HG02642 (cell line): ENCODE data around the gene DIP2C.
"Not testable (repeated sequence)": the region's sequence is repeated elsewhere in the genome, so short reads cannot be mapped to it uniquely, and the experiment has no call there.

Source experiments
- ATAC-seq: cut with Tn5 transposase; IDR thresholded peaks from one replicate; pipeline ENCODE4 v1.9.1; 2021; ENCODE audit warnings: mild to moderate bottlenecking; ENCODE audit not compliant: unreplicated experiment, poor library complexity

Gene DIP2C

DNA sequence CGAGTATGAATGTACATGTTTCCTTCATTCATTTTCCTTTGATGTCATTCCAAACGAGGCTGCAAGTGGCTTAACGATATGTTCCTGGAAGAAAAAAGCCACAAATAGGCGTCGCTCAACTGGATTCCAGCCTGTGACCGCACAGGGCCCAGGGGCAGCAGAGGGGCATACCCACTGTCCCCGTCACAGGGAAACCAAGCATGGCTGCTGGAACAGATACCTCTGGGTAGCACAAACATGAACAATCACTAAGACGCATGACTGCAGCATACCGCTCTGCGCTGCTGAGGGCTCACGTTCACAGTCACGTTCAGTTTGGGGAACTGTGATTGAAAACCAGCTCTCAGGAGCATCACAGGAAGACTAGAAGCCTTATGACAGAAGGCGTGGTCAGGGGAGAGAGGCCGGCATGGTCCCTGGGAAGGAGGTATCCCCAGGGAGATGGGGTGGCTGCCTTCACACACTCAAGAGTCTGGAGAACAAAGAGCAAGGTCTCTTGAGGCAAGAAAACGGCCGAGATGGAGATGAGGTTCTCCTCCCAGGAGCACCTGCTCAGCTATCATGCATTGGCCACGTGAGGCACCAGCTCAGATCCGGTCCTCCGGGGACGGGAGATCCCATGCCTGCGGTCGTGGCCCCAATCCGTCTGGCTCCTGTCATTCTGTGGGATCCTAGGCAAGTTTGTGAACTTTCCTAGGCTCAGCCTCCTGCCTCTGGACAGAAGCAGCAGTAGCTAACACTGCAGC, 213.6 kb downstream of the DIP2C start:
- ATAC-seq, result no peak

DNA sequence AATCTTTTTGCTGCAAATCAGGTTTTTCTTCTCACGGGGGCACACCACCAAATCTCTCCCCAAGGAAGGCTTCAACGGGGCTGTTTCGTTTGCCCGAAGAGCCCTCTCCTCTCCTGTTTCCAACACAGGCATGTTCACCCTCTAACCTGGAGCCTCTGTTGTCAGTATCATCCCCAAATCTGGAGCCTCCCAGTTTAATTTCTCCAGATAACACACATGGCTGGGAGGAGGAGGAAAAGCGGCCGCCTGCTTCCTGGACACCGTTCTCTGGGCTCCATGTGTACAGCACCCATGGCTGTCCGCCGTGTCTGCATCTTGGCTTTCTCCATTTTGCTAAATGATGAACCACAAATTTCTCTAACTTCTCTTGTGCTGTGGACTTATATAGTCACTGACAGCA, 214.5 kb downstream of the DIP2C start:
- ATAC-seq, result no peak

DNA sequence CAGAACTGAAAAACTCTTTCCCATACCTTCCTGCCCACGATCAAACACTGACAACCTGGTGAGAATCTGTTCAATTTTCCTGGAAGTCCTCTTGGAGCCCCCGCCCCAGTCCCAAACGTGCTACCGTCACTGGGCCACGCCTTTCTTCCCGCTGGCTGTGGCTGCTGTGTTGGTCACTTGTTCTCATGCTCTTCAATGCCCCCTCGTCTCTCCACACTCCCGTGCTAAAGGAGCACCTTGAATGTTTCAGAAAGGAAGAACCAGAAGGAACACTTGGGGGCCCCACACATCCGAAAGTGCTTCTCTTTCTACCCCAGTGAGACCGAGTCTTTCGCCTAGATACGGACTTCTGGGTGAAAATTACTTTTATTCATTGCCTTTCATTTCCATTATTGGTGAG, 215.1 kb downstream of the DIP2C start:
- no peak for ATAC-seq

DNA sequence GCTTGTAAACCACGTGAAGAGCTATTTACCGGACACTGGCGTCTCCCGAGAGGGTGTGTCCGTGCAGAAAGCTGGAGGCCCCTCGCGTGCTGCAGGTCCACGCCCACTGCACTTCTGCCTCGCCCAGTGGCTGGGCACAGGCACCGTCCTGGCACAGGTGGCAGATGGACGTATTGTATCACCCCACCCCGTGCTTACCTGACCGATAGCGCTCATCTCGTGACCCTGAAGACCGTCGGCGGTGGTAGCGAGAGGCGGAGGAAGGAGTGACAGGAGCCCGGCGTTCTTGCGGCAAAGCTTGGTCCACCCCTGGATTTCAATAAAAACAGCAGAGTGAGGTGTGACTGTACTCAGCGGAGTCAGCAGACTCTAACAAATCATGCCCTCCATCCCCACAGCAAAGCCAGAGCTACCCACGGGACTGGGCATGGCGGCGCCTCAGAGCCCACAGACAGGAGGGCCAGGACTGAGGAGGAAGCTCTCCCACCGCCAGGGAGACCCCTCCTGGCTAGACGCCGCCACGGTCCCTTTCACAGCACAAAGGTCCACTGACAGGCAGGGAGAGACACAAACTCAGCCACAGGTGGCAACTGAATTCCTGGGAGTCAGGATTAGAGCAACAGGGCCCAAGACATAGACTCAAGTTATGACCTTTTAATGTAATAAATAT, 217.1 kb downstream of the DIP2C start:
- ATAC-seq, result no peak

DNA sequence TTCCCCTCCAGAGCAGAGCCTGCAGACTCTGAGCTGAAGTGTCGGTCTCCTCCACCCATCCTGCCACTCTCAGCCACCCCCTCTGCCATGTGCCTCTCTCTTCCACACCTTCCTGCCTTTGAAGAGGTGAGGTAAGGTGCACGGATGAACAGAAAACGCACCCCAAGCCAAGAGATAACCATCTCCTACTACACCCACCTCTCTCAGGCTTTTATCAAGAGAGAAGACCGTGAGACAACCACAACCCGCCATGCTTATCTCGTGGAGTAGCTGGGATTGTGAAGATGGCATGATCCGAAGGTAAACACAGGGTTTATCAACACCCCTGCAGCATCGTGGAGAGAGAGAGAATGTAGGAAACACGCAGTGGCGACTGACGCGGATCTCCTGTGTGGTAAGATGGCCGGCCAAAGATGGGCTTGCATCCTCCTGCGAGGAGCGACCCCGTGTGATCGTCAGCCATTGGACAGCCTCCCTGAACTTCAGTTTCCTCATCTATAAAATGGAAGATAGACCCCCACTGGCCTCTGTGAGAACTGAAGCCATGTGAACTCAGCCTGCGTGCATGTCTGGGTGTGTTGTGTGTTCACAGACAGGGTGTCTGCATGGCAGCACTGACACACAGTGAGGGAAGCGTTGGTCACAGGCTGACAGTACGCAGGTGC, 219.0 kb downstream of the DIP2C start:
- no peak for ATAC-seq

DNA sequence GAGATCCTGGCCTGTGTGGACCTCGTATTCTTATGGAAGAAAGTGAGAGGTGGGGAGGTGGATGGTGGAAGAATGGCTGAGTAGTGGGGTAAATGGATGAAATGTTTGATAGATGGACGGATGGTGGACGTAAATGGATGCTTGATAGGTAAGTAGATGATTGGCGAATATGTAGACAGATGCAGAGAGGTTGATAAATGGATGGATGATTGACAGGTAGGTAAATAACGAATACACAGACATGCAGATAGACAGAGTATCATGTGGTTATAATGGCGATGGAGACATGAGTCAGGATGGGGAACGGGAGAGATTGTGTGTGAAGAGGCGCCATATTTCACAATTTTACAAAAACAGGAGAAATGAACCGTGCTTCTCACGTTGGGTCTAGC, 219.5 kb downstream of the DIP2C start:
- no peak for ATAC-seq

DNA sequence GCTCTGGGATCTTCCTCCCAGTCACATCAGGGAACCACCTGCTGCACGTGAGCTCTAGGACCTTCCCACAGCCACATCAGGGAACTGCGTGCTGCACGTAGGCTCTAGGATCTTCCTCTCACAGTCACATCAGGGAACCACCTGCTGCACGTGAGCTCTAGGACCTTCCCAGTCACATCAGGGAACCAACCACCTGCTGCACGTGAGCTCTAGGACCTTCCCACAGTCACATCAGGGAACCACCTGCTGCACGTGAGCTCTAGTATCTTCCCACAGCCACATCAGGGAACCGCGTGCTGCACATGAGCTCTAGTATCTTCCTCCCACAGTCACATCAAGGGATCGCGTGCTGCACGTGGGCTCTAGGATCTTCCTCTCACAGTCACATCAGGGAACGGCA, 229.7 kb downstream of the DIP2C start:
- no peak for ATAC-seq

DNA sequence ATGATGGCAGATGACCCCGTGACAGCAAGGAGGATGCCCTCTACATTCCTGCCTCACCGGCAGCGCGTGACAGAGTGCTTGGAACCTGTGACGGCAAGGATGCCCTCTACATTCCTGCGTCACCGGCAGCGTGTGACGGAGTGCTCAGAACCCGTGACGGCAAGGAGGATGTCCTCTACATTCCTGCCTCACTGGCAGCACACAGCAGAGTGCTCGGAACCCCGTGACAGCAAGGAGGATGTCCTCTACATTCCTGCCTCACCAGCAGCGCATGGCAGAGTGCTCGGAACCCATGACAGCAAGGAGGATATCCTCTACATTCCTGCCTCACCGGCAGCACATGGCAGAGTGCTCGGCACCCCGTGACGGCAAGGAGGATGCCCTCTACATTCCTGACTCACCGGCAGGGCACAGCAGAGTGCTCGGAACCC, 231.0 kb downstream of the DIP2C start:
- no peak for ATAC-seq

DNA sequence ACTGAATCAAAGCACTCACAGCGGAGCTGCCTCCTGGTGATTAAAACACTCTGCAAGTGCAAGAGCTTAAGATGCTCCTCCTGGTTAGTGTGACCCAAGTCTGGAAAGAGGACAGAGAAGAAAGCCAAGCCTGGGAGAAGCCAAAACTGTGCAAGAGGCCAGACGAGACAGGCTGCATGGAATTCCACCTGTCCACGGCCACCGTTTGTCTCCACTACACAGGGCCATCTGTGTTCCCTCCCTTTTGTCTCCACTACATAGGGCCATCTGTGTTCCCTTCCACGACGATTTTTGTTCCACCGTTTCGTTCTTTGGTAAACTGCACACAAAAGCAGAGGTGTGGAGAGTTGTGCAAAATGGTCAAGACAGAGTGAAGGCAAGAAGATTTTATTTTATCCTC, 233.0 kb downstream of the DIP2C start:
- no peak for ATAC-seq

DNA sequence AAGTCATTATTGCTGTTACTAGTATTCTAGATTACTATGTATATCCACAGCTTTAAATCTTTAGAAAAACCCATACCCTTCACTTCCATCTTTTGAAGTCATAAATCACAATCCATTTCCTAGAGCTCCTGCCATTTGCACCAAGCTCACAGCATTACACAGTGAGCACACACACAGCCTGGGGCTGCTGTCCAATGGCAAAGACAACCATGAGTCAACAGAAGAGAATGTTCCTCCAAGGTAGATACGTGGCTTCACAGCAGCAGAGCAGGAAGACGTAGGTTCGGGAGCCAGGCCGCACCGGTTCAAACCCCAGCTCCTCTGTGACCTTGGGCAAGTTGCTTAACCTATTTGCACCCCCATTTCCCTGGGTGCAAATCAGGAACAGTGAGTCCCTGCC, 234.6 kb downstream of the DIP2C start:
- no peak for ATAC-seq

DNA sequence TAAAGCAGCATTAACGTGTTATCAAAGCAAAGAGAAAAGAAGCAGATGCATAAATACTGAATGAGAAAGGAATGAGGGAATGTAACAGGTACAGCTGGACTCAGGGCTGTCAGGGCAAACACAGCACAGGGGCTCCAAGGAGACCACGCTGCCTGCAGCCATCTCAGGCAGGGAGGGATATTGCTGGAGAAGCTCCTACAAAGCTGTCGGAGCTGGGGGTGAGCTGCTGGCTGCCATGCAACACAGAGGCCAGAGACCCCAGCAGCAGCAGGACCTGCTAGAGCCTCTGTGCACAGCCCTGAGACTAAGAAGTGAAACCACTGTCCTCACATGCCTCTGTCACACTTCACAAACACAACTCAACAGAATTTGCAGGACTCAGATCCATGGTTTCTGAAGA, 235.8 kb downstream of the DIP2C start:
- no peak for ATAC-seq

DNA sequence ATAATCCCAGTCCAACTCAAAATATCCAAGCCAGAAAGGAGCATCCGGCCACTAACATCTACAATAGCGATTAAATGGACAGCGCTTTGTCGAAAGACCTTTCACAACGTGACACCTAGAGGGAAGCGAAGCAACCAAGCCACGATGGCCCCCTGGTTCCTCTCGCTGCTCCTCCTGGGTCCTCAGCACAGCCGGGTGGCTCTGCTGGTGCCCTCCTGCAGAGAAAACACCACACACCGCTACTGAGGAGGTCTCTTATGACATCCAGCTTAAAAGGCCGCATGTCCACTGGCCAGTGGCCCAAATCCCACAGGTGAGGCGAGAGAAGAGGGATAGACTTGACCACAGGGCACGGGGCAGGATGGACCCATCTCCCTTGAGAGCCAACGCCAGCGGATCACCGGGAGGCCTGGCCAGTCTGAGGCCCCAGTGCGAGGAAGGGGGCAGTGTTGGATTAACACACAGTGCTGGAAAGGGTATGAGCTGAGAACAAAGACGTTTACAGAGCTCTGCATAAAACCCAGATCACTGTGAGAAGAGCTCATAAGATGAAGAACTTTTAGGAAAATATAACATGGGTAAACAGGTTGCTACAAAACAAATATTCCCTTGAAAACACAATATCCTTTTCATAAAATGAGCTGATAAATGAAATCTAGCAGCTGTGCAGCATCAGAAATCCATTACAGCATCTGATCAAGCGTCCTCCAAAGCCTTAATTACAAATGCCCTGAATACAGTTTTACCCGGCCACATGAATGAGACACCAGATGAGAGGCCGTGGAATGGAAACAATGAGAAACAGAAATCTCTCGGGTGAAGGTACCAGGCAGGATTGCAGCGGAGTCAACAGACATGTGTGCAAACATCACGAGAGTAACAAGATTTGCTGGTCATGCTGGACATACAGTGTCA, 236.7 kb downstream of the DIP2C start:
- ATAC-seq, result no peak

DNA sequence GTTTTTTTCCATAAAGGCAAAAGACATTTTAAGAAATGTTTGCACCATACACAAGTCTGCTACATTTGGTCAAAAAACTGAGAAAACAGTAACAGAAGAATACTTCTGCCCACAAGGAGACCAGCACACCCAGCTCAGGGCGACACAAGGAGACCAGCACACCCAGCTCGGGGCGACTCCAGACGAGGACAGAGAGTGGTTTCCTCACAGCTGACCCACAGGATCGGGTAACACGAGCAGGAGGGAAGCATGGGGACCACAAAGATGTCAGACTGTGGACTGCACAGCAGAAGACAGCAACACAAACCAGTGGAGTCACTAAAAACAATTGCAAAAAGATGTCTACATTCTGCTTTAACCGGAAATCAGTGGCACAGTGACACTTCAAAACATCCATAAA, 237.6 kb downstream of the DIP2C start:
- ATAC-seq, result no peak

DNA sequence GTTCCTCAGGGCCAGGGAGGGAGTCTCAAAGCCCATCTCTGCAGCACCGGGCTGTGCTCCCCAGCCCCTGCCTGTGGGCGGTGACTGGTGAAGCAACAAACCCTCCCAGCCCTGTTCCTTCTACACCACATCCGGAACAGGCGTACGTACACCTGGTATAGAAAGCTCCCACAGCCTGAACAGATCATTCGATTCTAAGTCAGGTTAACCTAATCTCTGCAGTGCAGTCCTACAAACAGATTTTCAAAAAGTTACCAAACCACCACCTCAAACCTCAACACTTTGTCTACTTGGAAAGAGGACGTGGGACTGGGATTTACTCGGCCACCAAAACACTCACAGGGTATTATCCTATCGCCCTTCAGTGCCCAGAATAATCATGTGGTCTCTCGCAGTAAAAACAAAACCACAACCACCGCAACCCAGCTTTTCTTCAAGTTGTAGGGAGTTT, 238.4 kb downstream of the DIP2C start:
- ATAC-seq, result peak; percentile 95

DNA sequence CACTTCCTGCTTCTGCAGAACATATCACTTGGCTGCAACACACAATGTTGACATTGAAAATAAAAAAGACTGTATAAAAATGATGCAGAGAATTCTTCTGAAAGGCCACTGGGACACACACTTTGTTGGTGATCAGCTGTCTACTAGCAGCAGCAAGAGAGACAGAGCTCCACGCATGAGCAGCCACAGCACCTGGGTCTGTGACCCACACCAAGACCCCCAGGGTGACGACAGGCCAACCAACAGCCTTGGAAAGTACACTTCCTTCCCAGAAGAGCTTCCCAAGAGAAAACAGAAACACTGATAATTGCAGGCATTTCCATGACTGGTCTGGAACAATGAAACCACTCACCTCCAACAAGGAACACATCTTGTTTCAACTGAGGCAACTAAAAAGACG, 239.0 kb downstream of the DIP2C start:
- no peak for ATAC-seq

DNA sequence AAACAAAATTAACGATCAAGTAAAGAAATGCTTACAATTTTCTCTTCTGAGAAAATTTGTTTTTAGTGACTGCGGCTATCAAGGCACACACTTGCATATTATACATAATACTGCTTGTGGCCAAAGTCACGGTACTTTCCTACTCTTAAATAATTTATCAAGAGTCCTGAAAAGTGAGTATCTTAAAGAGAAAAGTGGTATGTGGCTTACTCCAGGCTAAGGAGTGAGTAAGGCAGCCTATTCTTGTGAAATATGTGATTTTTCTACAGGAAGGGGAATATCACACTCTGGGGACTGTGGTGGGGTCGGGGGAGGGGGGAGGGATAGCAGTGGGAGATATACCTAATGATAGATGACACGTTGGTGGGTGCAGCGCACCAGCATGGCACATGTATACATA, 240.1 kb downstream of the DIP2C start:
- ATAC-seq, result not testable (repeated sequence)

DNA sequence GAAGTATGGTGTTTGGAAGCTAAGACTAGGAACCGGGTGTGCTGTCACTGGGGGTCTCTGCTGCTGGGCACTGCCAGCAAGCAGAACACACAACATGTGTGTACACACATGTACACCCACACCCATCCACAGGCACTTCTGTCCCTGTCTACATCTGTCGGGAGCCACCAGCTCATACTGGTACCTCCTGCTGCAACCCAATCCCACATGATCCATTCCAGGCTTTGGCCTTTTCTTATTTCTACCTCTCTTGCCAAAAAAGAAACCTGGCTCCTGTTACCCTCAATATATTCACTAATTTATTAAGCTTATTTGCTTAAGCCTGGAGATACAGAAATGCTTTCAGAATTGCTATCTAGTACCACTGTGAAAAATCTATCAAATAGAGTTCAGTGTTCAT, 246.0 kb downstream of the DIP2C start:
- no peak for ATAC-seq

DNA sequence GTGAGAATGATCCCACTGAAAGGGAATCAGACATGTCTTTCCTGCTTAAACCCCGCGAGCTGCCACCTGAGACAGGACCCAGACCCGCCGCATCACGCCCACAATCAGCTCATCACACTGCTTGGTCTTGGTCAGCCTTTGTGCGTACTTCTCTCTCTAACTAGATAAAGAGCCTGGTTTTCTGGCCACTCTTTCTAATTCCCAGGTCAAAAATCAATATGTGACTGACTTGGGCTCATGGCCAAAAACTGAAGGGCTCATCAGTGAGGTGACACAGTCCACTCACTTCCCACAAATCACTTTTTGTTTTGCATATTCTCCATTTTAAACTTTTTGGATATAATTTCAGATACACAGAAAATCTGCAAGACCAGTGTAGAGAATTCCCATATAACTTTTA, 247.3 kb downstream of the DIP2C start:
- ATAC-seq, result no peak

DNA sequence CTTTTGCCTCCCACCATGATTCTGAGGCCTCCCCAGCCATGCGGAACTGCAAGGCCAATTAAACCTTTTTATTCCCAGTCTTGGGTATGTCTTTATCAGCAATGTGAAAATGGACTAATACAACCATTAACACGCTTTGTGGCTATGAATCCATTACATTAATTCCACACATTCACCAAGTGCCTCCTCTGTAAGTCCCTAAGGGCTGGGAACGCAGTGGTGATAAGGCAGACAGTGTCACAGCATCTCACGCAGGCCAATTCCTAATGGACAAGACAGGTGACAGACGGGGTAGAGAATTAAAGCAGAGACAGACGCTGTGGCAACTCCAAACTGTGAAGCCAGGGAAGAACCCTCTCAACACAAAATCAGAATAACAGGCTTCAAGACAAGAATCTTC, 247.8 kb downstream of the DIP2C start:
- no peak for ATAC-seq

DNA sequence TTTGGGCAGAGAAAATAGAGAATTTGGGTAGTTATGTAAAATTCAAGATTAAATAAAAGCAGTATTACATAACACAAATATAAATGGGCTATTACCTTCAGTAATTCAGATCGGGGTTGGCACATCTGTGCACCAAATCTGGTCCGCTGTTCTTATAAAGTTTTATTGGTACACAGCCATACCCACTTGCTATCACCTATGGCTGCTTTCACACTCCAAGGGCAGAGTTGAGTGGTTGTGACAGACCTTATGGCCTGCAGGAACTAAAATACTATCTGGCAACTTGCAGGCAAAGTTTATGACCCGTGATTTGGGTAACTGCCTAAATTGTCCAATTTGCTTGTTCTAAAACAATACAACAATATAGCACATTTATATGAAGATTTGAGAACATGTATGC, 249.3 kb downstream of the DIP2C start:
- ATAC-seq, result no peak
